ENCODE measurements around the gene GDPD4. TPM values are rescaled to one million over a fixed set of nuclear protein-coding genes. Genes with fewer than 3 reads are reported as not detected.
A peak's percentile ranks its signal among the peaks of the same experiment; 100 is the strongest.

GDPD4 gene
- total and polyA plus RNA-seq, 9 of the 15 experiments (the other 6 are each of a cell fraction or from before 2014, with no cell fraction given): 0.40 TPM; not detected in 8

GRCh38 chr11:77191823-77192495 lies 109.5 kb downstream of the GDPD4 start (continued):
- TF ChIP-seq CTCFL (IDR thresholded peaks at IDR 0.05; ENCODE audit: borderline replicate concordance, insufficient read depth, low read depth, low read length, poor library complexity, severe bottlenecking) (peak; percentile 93), ZNF175 (CRISPR knock-in tag; IDR thresholded peaks at IDR 0.05; ENCODE audit: low read depth) (no peak), NCOA2 (IDR thresholded peaks at IDR 0.05; ENCODE audit: partially characterized antibody in 2 of 2) (no peak), SAP30 (IDR thresholded peaks at IDR 0.05; ENCODE audit: borderline replicate concordance, insufficient read depth, low read depth, low read length, poor library complexity, severe bottlenecking) (no peak), SMARCE1 (IDR thresholded peaks at IDR 0.05) (no peak), ZNF143 (CRISPR knock-in tag; IDR thresholded peaks at IDR 0.05) (no peak), ELF2 (CRISPR knock-in tag; IDR thresholded peaks at IDR 0.05) (no peak), ZNF277 (CRISPR knock-in tag; IDR thresholded peaks at IDR 0.05; ENCODE audit: borderline replicate concordance) (no peak), ETV5 (CRISPR knock-in tag; IDR thresholded peaks at IDR 0.05; ENCODE audit: low read depth) (peak; percentile 61), HDAC2 (IDR thresholded peaks at IDR 0.05) (peak; percentile 62; the same call in 1 of the 2 replicates), PHB2 (IDR thresholded peaks at IDR 0.05; ENCODE audit: low read depth) (no peak), ATF3 (IDR thresholded peaks at IDR 0.05) (peak; percentile 39; the same call in 1 of the 2 replicates), ATF3 (CRISPR knock-in tag; conservative IDR thresholded peaks at IDR 0.05) (no peak), PHF20 (IDR thresholded peaks at IDR 0.05; ENCODE audit: partially characterized antibody) (no peak), POLR2AphosphoS5 (IDR thresholded peaks at IDR 0.05; ENCODE audit: control insufficient read depth, insufficient read depth, low read depth, low read length) (no peak), POLR3A (IDR thresholded peaks at IDR 0.05; ENCODE audit: borderline replicate concordance, extremely low read depth, insufficient read depth, insufficient read length) (no peak), RAD21 (CRISPR knock-in tag; conservative IDR thresholded peaks at IDR 0.05 in 1 of 2, IDR thresholded peaks at IDR 0.05 in 1 of 2) (peak; percentile 81 to 84), WHSC1 (IDR thresholded peaks at IDR 0.05; ENCODE audit: low read length) (no peak), PML (IDR thresholded peaks at IDR 0.05; ENCODE audit: low read length) (no peak), RBM34 (IDR thresholded peaks at IDR 0.05; ENCODE audit: borderline replicate concordance, insufficient read depth, low read length) (no peak), SIRT6 (IDR thresholded peaks at IDR 0.05; ENCODE audit: low read depth, low read length) (no peak), GMEB1 (CRISPR knock-in tag; IDR thresholded peaks at IDR 0.05) (no peak)
